ENCODE measurements around the gene ANKLE1. TPM values are rescaled to one million over a fixed set of nuclear protein-coding genes. Genes with fewer than 3 reads are reported as not detected.

ANKLE1 gene
- total and polyA plus RNA-seq, 2 experiments from 2014 or later, result 9.1 to 20.2 TPM

- H3K4me1 Mint-ChIP-seq, result peaks cover 21% of the 10 kb centered on the region
- H3K27ac Mint-ChIP-seq, result no peak overlapping the region
- peak; percentile 68 for DNase-seq (ENCODE audit: low spot score)
These were observed 47.0 kb downstream of the ANKLE1 start for GRCh38 chr19:17328517-17329365.

GRCh38 chr19:17329366-17330261 lies 47.9 kb downstream of the ANKLE1 start:
- H4K20me1 ChIP-seq (replicated peaks; ENCODE audit: insufficient read depth), result no peaks in the 10 kb centered on the region
- H3K4me2 ChIP-seq, result peak overlapping the region; percentile 93
- peaks cover 29% of the 10 kb centered on the region for H3F3A ChIP-seq (replicated peaks; ENCODE audit: low read depth)
- no peak for ATAC-seq
- TF ChIP-seq ZNF331 (CRISPR knock-in tag; IDR thresholded peaks at IDR 0.05; ENCODE audit: low read depth) (no peak), JUNB (IDR thresholded peaks at IDR 0.05; ENCODE audit: unreplicated experiment) (no peak), EZH2 (IDR thresholded peaks at IDR 0.05; ENCODE audit: low read depth, unreplicated experiment) (no peak), STAT1 (IDR thresholded peaks at IDR 0.05; ENCODE audit: unreplicated experiment) (no peak), EZH2phosphoT487 (IDR thresholded peaks at IDR 0.05; ENCODE audit: unreplicated experiment) (no peak), ZNF114 (CRISPR knock-in tag; IDR thresholded peaks at IDR 0.05) (no peak), NANOG (IDR thresholded peaks at IDR 0.05; ENCODE audit: borderline replicate concordance) (no peak), ETS1 (IDR thresholded peaks at IDR 0.05) (no peak), REST (IDR thresholded peaks at IDR 0.05; ENCODE audit: unreplicated experiment) (no peak), POLR2AphosphoS5 (IDR thresholded peaks at IDR 0.05; ENCODE audit: low read depth) (no peak)
- no peak for DNase-seq (ENCODE audit: low spot score)
- Mint-ChIP-seq H3K27me3 (ENCODE audit: insufficient read depth, low read depth, poor library complexity) (peaks cover 16% of the 10 kb centered on the region), H3K36me3 (ENCODE audit: low read depth) (peaks cover 24% of the 10 kb centered on the region), H3K4me1 (peaks cover 24% of the 10 kb centered on the region), H3K9me3 (peaks cover 2% of the 10 kb centered on the region; the same call in 2 of the 3 replicates), H3K4me3 (peak overlapping the region; percentile 60), H3K27ac (no peak overlapping the region)
- no peaks in the 10 kb centered on the region for H3K9me2 ChIP-seq (ENCODE audit: insufficient read depth)
- H3K4me1 ChIP-seq (ENCODE audit: insufficient read depth), result peaks cover 16% of the 10 kb centered on the region
- no peaks in the 10 kb centered on the region for H3K36me3 ChIP-seq (ENCODE audit: insufficient read depth)
- H2AFZ ChIP-seq, result no peak overlapping the region
- H3K4me3 ChIP-seq, result peak overlapping the region; percentile 90
- peaks cover 9% of the 10 kb centered on the region; the same call in 1 of the 2 replicates for H3K27me3 ChIP-seq (ENCODE audit: insufficient read depth)
- H3K79me2 ChIP-seq (replicated peaks; ENCODE audit: insufficient read depth), result no peaks in the 10 kb centered on the region
- H3K27ac ChIP-seq (ENCODE audit: low read depth), result no peak overlapping the region

More at GRCh38 chr19:17328517-17329365, 47.0 kb downstream of the ANKLE1 start:
- TF ChIP-seq EZH2phosphoT487 (IDR thresholded peaks at IDR 0.05; ENCODE audit: unreplicated experiment) (no peak), CREB1 (CRISPR knock-in tag; IDR thresholded peaks at IDR 0.05; ENCODE audit: low read depth) (no peak), JUNB (IDR thresholded peaks at IDR 0.05; ENCODE audit: unreplicated experiment) (no peak), POLR2AphosphoS5 (IDR thresholded peaks at IDR 0.05; ENCODE audit: low read depth) (0 out of 2 replicates have a peak, but pooled peaks have one; percentile 35), CTCF (conservative IDR thresholded peaks at IDR 0.05; ENCODE audit: low read depth in 2 of 2) (peak in 1 of 2 experiments; percentile 46; a peak in 2 of 4 replicates)
- Histone ChIP-seq H3K36me3 (ENCODE audit: insufficient read depth) (no peaks in the 10 kb centered on the region), H3K9me2 (ENCODE audit: insufficient read depth) (no peaks in the 10 kb centered on the region), H3K79me2 (replicated peaks; ENCODE audit: insufficient read depth) (no peaks in the 10 kb centered on the region), H3K4me3 (peak overlapping the region; percentile 90), H2AFZ (no peak overlapping the region; the same call in 1 of the 2 replicates), H3K27me3 (ENCODE audit: insufficient read depth) (peaks cover 9% of the 10 kb centered on the region; the same call in 1 of the 2 replicates), H3K4me1 (ENCODE audit: insufficient read depth) (peaks cover 16% of the 10 kb centered on the region), H3K27ac (ENCODE audit: low read depth) (peak overlapping the region; percentile 89), H3K4me2 (peak overlapping the region; percentile 93), H4K20me1 (replicated peaks; ENCODE audit: insufficient read depth) (no peaks in the 10 kb centered on the region), H3F3A (replicated peaks; ENCODE audit: low read depth) (peaks cover 26% of the 10 kb centered on the region)
- peak; percentile 10 for ATAC-seq
- Mint-ChIP-seq H3K9me3 (peaks cover 2% of the 10 kb centered on the region; the same call in 1 of the 3 replicates), H3K4me3 (peak overlapping the region; percentile 90; the same call in 2 of the 3 replicates), H3K36me3 (ENCODE audit: low read depth) (peaks cover 24% of the 10 kb centered on the region), H3K27me3 (ENCODE audit: insufficient read depth, low read depth, poor library complexity) (peaks cover 16% of the 10 kb centered on the region)

Measured in GM23338 (cell line).